GM19023 (cell line): ENCODE data around the gene THAP11.
"Not testable (repeated sequence)": the region's sequence is repeated elsewhere in the genome, so short reads cannot be mapped to it uniquely, and the experiment has no call there.

Source experiments
- ATAC-seq: cut with Tn5 transposase; IDR thresholded peaks from one replicate; pipeline ENCODE4 v1.9.1; 2021; ENCODE audit warnings: mild to moderate bottlenecking, moderate library complexity; ENCODE audit not compliant: unreplicated experiment

THAP11 gene

DNA sequence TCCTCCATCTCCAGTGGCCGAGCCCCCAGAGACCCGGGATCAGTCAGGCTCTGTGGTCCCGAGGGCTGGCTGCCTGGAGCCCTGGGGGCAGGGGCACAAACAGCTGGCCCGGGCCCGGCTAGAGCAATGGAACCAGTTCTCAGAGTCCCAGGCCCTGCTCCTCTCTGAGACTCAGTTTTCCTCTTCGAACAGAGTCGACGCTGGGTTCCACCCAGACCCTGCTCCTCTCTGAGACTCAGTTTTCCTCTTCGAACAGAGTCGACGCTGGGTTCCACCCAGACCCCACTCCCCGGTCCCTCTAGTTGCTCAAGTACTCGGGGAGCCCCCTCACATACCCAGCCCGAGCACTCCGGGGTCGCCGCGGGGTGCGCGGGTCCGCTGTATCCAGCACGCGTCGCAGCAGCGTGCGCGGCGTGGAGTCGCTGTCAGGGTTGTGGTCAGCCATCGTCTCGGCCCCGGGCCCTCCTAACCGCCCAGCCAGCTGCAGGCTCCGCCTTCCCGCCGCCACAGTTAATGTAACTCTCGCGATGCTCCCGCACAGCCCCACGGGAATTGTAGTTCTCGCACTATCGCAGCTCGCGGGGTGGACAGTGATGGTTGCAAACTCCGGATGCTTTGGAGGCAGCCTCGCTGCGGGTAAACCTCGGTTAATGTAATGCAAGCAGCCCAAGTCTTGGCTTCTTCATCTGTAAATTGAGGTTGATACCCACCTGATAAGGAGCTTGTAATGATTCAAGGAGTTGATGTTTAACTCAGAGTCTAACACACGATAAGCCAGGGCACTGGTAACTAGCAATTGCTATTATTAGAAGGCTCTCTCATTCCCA, 8.5 kb upstream of the THAP11 start:
- peak; percentile 98 for ATAC-seq

- ATAC-seq = no peak
These were observed 7.9 kb upstream of the THAP11 start for GRCh38 chr16:67834242-67834614.

- not testable (repeated sequence) for ATAC-seq
These were observed 4.9 kb upstream of the THAP11 start for GRCh38 chr16:67837190-67837589.

GRCh38 chr16:67837811-67838210, 4.3 kb upstream of the THAP11 start:
- ATAC-seq = no peak

DNA sequence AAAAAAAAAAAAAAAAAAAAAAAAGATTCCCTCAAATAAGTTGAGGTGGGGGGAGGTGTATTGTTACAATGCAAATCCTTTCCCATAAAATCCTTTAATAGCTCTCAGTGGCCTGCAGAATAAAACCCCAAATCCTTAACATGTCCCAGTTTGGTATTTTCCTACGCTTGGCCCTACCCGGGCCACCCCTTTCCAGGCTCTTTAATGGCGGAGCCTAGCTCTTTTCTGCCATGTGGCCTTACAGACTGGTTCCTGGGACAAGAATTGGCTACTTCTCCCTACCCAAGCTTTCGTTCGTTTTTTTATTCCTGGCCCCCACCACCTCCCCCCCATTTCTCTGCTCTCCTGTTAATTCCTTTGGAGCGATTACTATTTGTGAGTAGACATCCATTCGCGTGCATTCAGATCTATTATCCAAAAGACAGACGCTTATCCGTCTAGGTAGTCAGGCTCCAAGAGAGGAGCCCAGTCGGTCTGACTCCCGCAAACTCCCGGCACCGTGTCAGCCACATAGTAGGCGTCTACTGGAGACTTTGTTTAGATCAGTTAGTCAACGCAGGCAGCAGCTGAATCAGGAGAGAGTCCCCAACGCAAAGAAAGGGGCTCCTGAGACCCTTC, 813 bp upstream of the THAP11 start:
- ATAC-seq = no peak

DNA sequence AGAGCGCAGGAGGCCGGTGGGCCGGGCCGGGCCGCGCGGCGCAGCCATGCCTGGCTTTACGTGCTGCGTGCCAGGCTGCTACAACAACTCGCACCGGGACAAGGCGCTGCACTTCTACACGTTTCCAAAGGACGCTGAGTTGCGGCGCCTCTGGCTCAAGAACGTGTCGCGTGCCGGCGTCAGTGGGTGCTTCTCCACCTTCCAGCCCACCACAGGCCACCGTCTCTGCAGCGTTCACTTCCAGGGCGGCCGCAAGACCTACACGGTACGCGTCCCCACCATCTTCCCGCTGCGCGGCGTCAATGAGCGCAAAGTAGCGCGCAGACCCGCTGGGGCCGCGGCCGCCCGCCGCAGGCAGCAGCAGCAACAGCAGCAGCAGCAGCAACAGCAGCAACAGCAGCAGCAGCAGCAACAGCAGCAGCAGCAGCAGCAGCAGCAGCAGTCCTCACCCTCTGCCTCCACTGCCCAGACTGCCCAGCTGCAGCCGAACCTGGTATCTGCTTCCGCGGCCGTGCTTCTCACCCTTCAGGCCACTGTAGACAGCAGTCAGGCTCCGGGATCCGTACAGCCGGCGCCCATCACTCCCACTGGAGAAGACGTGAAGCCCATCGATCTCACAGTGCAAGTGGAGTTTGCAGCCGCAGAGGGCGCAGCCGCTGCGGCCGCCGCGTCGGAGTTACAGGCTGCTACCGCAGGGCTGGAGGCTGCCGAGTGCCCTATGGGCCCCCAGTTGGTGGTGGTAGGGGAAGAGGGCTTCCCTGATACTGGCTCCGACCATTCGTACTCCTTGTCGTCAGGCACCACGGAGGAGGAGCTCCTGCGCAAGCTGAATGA, 606 bp downstream of the THAP11 start:
- ATAC-seq = peak; percentile 11

DNA sequence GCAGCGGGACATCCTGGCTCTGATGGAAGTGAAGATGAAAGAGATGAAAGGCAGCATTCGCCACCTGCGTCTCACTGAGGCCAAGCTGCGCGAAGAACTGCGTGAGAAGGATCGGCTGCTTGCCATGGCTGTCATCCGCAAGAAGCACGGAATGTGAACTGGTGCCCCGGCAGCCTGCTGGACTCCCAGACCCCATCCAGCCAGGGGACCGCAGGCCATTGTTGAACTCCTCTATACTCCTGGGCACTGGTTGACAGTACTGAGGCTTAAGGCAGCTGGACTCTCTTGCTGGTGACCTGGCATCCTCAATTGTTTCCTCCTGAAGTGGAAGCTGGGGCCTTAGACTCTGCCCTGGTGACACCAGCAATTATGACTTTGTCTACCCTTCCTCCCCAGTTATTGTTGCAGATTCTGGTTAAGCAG, 1.2 kb downstream of the THAP11 start:
- no peak for ATAC-seq

GRCh38 chr16:67844497-67844896, 2.4 kb downstream of the THAP11 start:
- no peak for ATAC-seq

GRCh38 chr16:67845291-67846062, 3.4 kb downstream of the THAP11 start:
- ATAC-seq = no peak

DNA sequence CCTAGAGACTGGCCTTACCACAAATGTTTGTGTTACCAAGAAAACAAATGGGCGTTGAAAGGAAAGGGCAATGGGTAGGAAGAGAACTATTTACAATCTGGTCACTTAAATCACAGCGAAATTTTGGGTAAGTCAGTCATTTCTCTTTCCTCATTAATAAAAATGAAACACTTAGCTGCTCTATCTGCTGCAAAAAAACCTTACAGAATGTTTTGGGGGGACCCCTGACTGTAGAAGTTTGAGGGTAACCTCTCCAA, 3.9 kb downstream of the THAP11 start:
- no peak for ATAC-seq

DNA sequence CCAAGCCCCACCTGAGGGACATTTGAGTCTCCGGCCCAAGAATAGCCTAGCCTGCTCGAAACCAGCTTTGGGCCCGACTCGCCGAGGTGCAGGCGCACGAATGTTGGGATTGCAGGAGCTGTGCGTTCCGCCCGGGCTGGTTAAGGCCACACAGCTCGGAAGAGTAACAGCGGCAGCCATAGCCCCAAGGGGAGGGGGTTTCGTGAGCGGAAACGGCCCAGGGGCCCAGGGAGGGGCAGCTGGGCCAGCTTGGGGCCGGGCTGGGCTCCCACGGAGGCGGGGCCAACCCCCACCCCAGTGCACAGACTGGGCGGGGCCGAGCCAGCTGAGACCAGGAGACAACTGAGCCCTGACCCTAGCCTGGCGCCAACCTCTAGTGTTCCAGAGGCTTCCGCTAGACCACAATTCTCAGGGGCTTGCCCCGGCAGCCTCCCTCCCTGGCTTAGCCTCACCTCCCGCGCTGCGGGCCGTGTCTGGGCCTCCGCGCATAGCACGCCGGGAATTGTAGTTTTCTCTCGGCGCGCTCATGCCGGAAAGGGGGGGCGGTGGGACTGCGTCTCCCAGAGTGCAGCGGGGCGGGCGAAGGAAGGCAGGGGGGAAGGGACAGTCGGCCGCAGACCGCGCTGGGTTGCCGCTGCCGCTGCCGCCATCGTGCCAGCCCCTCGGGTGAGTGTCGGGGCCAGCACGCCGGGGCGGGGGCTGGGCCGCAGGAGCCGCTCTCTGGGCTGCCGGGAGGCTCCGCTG, 4.4 kb downstream of the THAP11 start, which contains the start of gene NUTF2:
NUTF2 (plus strand) TSS at position 614 of the 744 bp plus-strand sequence. CDS start 18,198 bp downstream, outside the sequence.
- peak; percentile 58 for ATAC-seq

- ATAC-seq = peak; percentile 40
These were observed 5.1 kb downstream of the THAP11 start, which contains the start of gene CENPT for GRCh38 chr16:67847064-67847861. CENPT (minus strand) TSS chr16:67847693; CDS start chr16:67833859, 13,834 bp downstream.

DNA sequence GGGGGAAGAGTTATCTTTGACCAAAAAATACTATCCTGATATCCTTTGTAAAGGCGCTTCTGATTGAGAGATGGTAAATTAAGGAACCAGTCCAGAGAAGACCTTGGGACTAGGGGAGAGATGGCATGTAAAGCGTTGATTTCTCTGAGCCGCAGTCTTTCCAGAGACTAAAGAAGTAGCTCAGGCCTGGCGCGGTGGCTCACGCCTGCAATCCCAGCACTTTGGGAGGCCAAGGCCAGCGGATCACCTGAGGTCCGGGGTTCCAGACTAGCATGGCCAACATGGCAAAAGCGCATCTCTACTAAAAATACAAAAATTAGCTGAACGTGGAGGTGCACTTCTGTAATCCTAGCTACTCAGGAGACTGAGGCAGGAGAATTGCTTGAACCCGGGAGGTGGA, 6.0 kb downstream of the THAP11 start:
- ATAC-seq = no peak

GRCh38 chr16:67853670-67854069, 11.6 kb downstream of the THAP11 start:
- ATAC-seq = no peak

GRCh38 chr16:67855789-67856188, 13.7 kb downstream of the THAP11 start:
- ATAC-seq = no peak

DNA sequence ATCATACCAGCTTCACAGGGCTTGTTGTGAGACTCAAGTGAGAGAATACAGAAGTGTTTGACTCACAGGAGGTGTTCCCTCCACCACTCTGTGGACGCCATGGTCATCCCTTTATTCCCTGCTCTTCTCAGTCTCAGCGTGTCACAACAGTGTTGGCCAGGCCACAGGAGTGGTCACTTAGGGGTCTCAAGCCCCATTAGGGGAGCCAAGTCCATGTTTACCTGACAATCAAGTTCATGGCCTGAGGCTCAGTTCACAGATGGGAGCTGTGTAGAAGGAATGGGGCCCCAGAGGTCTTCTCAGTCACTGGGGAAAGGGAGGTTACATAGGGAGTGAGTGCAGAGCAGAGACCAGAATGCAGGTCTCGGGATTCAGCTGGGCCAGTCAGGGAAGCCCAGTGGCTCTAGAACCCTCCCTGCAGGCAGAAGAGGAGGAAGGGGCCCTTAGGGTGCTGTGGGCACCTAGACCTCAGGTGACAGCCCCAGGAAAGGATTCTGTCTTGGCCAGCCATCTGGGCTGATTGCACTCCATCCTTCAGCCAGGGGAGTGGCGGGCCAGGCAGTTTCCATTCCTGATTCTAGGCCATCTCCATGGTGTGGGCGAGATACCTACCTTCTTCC, 14.9 kb downstream of the THAP11 start:
- no peak for ATAC-seq

- no peak for ATAC-seq
These were observed 15.6 kb downstream of the THAP11 start for GRCh38 chr16:67857547-67858233.

GRCh38 chr16:67858500-67858899, 16.4 kb downstream of the THAP11 start:
- ATAC-seq = no peak
